Activated naive CD8-positive, alpha-beta T cell treated with anti-CD3 and anti-CD28 coated beads, Interleukin-2, amount 10 ng/mL, durations not matched to agents 7 days and 5 days (primary cell): Measurements from ENCODE around the gene CBLC. TPM values are rescaled to one million over a fixed set of nuclear protein-coding genes. Genes with fewer than 3 reads are reported as not detected.

Experiments
- ATAC-seq: fragments of 150-1000 bp; cut with Tn5 transposase; one replicate; pipeline ENCODE4 v1.10.0; 2021; ENCODE audit warnings: low read depth, moderate library complexity
- POLR2A ChIA-PET: fragments of 350-600 bp; sonication (Branson Sonifier 250); formaldehyde crosslinking; loops from one replicate; lab custom pipeline; 2021; ENCODE audit warnings: antibody characterized with exemption; lab: Charles Lee
- DNase-seq: peaks from one replicate; pipeline ENCODE4 v3.0.0; 2021
- H3K27ac Mint-ChIP-seq: one replicate; pipeline ENCODE4 v1.8.0; 2022; ENCODE audit warnings: mild to moderate bottlenecking, mixed read lengths
- H3K27me3 Mint-ChIP-seq: one replicate; pipeline ENCODE4 v1.8.0; 2022; ENCODE audit warnings: mild to moderate bottlenecking, moderate library complexity, mixed read lengths
- H3K36me3 Mint-ChIP-seq: one replicate; pipeline ENCODE4 v1.8.0; 2021; ENCODE audit warnings: mild to moderate bottlenecking, mixed read lengths
- H3K4me1 Mint-ChIP-seq: one replicate; pipeline ENCODE4 v1.8.0; 2021; ENCODE audit warnings: mixed read lengths
- H3K4me3 Mint-ChIP-seq: one replicate; pipeline ENCODE4 v1.8.0; 2022; ENCODE audit warnings: mild to moderate bottlenecking, moderate library complexity, mixed read lengths
- H3K9me3 Mint-ChIP-seq: one replicate; pipeline ENCODE4 v1.8.0; 2021; ENCODE audit warnings: mixed read lengths
- total RNA-seq, 2 experiments: library from RNA; stranded (reverse); gene quantifications; one replicate each; pipeline ENCODE4 v1.2.3, GENCODE V29; 2021

Gene CBLC, protein sequence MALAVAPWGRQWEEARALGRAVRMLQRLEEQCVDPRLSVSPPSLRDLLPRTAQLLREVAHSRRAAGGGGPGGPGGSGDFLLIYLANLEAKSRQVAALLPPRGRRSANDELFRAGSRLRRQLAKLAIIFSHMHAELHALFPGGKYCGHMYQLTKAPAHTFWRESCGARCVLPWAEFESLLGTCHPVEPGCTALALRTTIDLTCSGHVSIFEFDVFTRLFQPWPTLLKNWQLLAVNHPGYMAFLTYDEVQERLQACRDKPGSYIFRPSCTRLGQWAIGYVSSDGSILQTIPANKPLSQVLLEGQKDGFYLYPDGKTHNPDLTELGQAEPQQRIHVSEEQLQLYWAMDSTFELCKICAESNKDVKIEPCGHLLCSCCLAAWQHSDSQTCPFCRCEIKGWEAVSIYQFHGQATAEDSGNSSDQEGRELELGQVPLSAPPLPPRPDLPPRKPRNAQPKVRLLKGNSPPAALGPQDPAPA
- total RNA-seq = not detected

DNA sequence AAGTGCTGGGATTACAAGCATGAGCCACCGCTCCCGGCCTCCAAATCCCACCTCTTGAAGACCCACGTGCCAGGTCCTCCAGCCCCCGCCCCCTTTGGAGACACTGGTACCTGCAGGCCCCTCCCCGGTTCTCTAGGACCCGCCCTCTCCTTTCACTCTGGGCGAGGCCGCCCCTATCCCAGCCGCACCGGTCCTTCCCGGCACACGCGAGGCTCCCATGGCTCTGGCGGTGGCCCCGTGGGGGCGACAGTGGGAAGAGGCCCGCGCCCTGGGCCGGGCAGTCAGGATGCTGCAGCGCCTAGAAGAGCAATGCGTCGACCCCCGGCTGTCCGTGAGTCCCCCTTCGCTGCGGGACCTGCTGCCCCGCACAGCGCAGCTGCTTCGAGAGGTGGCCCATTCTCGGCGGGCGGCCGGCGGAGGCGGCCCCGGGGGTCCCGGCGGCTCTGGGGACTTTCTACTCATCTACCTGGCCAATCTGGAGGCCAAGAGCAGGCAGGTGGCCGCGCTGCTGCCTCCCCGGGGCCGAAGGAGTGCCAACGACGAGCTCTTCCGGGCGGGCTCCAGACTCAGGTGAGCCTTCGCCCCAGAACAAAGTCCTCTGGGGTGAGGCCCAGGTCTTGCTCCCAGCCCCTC, at the start of gene CBLC:
CBLC (plus strand) TSS at position 176 of the 633 bp plus-strand sequence; CDS start at position 218, 42 bp downstream.
- Mint-ChIP-seq H3K27me3 (peaks cover 5% of the 10 kb centered on the region), H3K4me3 (no peak within 1 kb of the TSS), H3K36me3 (no peaks in the 10 kb centered on the region), H3K27ac (no peak within 1 kb of the TSS), H3K9me3 (no peaks in the 10 kb centered on the region), H3K4me1 (no peaks in the 10 kb centered on the region)
- DNase-seq (no peak), ATAC-seq (no peak)
- POLR2A ChIA-PET = no interaction called here

DNA sequence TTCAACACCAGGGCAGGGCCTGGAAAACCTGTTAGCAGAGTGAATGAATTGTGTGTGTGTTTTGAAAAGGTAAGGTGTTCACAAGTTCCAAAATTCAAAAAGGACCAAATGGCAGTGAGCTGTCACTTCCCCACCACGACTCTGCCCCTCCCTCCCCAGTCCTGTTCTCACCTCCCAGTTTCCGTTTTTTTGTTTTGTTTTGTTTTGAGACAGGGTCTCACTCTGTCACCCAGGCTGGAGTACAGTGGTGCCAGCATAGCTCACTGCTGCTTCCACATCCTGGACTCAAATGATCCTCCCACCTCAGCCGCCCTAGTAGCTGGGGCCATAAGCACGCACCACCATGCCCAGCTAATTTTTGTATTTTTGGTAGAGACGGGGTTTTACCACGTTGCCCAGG, 49.5 kb upstream of the CBLC start:
- H3K27ac Mint-ChIP-seq = peak overlapping the region; percentile 38
- ATAC-seq = no peak

DNA sequence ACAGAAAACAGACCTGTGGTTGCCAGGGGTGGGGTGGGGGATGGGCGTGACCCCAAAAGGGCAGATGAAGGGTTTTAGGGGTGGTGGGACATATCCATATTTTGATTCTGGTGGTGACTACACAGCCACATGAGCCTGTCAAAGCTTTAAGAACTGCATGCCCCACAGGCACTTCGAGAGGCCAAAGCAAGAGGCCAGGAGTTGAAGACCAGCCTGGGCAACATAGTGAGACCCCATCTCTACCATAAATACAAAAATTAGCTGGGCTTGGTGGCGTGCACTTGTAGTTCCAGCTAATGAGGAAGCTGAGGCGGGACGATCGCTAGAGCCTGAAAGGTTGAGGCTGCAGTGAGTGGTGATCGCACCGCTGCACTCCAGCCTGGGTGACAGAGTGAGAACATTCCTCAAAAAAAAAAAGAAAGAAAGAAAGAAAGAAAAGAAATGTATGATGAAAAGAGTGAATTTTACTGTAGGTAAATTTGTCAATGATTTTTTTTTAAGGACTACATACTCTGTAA, 48.1 kb upstream of the CBLC start:
- ATAC-seq (no peak), DNase-seq (no peak)
- POLR2A ChIA-PET = no interaction called here
- no peaks in the 10 kb centered on the region for H3K9me3 Mint-ChIP-seq
- no peak overlapping the region for H3K4me3 Mint-ChIP-seq
- peaks cover 3% of the 10 kb centered on the region for H3K27me3 Mint-ChIP-seq
- H3K27ac Mint-ChIP-seq = no peak overlapping the region
- H3K4me1 Mint-ChIP-seq = peaks cover 10% of the 10 kb centered on the region
- H3K36me3 Mint-ChIP-seq = no peaks in the 10 kb centered on the region

More for the DNA sequence above, 49.5 kb upstream of the CBLC start:
- Mint-ChIP-seq H3K4me3 (no peak overlapping the region), H3K36me3 (no peaks in the 10 kb centered on the region), H3K9me3 (no peaks in the 10 kb centered on the region), H3K4me1 (peaks cover 20% of the 10 kb centered on the region), H3K27me3 (no peaks in the 10 kb centered on the region)
- POLR2A ChIA-PET = no interaction called here
- no peak for DNase-seq

DNA sequence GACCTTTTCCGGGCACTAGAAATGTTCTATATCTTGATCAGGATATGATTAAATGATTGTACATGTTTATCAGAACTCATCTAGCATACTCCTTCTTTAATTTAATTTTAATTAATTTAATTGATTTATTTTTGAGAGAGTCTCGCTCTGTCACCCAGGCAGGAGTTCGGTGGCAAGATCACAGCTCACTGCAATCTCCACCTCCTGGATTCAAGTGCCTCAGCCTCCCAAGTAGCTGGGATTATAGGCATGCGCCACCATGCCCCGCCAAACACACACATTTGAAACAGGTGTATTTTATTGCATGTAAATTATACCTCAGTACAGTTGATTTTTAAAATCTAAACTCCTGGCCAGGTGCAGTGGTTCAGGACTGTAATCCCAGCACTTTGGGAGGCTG, 46.6 kb upstream of the CBLC start:
- POLR2A ChIA-PET = no interaction called here
- Mint-ChIP-seq H3K27ac (no peak overlapping the region), H3K27me3 (peaks cover 6% of the 10 kb centered on the region), H3K4me3 (no peak overlapping the region), H3K4me1 (peaks cover 11% of the 10 kb centered on the region), H3K36me3 (no peaks in the 10 kb centered on the region), H3K9me3 (no peaks in the 10 kb centered on the region)
- ATAC-seq = no peak
- no peak for DNase-seq

DNA sequence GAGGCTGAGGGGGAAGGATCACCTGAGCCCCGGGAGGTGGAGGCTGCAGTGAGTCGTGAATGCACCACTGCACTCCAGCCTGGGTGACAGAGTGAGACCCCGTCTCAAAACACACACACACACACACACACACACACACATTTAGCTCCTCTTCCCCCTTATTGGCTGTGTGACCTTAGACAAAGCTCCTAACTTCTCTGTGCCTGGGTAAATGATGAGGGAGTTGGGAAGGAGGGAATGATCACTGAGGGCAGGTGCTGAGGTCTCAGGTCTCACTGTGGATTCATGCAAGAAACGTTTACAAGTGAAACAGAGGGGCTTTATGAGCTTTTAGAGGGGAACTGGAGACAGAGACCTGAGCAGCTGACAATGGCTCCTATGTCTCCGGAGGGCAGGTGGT, 46.1 kb upstream of the CBLC start:
- POLR2A ChIA-PET = interaction anchor here (0.7 kb wide), 1 partner anchor 393 kb away, joined by 3 read pairs; no protein-coding TSS in a partner anchor
- DNase-seq (no peak), ATAC-seq (no peak)
- H3K4me1 Mint-ChIP-seq = peaks cover 11% of the 10 kb centered on the region
- no peaks in the 10 kb centered on the region for H3K36me3 Mint-ChIP-seq
- peaks cover 6% of the 10 kb centered on the region for H3K27me3 Mint-ChIP-seq
- H3K27ac Mint-ChIP-seq = no peak overlapping the region
- H3K4me3 Mint-ChIP-seq = no peak overlapping the region
- H3K9me3 Mint-ChIP-seq = no peaks in the 10 kb centered on the region

DNA sequence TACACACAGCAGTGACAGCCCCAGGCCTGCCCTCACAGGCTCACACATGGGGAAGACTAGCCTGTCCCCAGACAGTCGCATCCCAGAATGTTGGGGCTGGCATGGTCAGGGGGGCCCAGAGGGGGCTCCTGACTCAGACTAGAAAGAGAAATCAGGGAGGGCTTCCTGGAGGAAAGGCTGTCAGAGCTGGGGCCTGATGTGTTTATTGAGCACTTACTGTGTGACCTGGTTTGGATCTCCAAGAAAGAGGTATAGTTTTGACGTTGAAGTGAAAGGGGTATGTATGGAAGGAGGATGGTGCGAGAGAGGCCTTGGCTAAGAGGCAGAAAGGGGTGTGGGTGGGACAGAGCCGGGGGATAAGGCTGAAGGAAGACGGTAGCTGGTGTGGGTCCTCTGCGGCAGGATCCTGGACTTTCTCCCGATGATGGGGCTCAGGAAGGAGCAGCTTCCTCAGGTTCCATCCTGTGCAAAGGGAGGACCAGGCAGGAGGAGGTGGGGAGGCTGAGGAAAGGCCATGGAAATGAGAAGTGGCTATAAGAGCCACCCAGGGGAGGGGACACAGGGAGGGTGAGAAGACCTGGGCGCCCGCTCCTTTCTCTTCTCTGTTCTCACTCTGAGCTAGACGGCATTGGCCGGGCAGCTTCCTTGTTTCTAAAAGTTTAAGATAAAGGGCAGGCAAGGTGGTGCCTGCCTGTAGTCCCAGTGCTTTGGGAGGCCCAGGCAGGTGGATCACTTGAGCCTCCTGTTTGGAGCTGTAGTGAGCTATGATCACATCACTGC, 45.3 kb upstream of the CBLC start:
- H3K9me3 Mint-ChIP-seq = no peaks in the 10 kb centered on the region
- H3K4me3 Mint-ChIP-seq = no peak overlapping the region
- H3K27ac Mint-ChIP-seq = peak overlapping the region; percentile 2
- H3K27me3 Mint-ChIP-seq = peaks cover 6% of the 10 kb centered on the region
- DNase-seq = no peak
- no peak for ATAC-seq
- POLR2A ChIA-PET = interaction anchor here (0.7 kb wide), 1 partner anchor 392 kb away, joined by 3 read pairs; no protein-coding TSS in a partner anchor
- peaks cover 15% of the 10 kb centered on the region for H3K4me1 Mint-ChIP-seq
- no peaks in the 10 kb centered on the region for H3K36me3 Mint-ChIP-seq

DNA sequence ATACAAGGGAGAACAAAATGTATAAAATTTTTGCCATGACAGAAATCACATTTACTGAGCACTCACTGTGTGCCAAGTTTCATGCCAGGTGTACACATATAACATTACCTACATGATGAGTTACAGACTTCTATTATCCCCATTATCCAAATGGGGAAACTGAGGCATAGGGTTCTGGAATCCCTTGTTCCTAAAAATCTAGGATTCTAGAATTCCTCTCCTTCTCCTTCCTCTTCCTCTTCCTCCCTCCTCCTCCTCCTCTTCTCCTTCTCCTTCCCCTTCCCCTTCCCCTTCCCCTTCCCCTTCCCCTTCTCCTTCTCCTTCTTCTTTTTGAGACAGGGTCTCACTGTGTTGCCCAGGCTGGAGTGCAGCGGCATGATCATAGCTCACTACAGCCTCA, 43.3 kb upstream of the CBLC start:
- POLR2A ChIA-PET = no interaction called here
- Mint-ChIP-seq H3K4me3 (no peak overlapping the region), H3K4me1 (peaks cover 10% of the 10 kb centered on the region), H3K27me3 (peaks cover 8% of the 10 kb centered on the region), H3K36me3 (no peaks in the 10 kb centered on the region), H3K27ac (no peak overlapping the region), H3K9me3 (no peaks in the 10 kb centered on the region)
- ATAC-seq (no peak), DNase-seq (no peak)

DNA sequence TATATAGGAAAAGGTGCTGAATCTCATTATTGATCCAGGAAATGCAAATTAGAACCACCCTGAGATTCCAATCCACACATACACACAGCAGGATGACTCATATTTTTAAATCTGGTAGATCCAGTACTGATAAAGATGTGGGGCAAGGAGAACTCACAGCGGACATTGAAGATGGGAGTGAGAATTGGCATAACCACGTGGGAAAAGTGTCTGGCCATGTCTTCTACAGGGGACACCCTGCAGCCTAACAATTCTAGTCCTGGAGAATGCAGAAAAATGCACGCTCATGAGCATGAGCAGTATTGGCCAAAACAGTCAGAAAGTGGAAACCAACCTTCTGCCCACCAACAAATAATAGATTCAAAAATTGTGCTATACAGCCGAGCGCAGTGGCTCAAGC, 42.7 kb upstream of the CBLC start:
- ATAC-seq (no peak), DNase-seq (no peak)
- Mint-ChIP-seq H3K36me3 (no peaks in the 10 kb centered on the region), H3K4me3 (no peak overlapping the region), H3K9me3 (no peaks in the 10 kb centered on the region), H3K27me3 (peaks cover 9% of the 10 kb centered on the region), H3K27ac (no peak overlapping the region), H3K4me1 (peaks cover 10% of the 10 kb centered on the region)
- POLR2A ChIA-PET = no interaction called here

DNA sequence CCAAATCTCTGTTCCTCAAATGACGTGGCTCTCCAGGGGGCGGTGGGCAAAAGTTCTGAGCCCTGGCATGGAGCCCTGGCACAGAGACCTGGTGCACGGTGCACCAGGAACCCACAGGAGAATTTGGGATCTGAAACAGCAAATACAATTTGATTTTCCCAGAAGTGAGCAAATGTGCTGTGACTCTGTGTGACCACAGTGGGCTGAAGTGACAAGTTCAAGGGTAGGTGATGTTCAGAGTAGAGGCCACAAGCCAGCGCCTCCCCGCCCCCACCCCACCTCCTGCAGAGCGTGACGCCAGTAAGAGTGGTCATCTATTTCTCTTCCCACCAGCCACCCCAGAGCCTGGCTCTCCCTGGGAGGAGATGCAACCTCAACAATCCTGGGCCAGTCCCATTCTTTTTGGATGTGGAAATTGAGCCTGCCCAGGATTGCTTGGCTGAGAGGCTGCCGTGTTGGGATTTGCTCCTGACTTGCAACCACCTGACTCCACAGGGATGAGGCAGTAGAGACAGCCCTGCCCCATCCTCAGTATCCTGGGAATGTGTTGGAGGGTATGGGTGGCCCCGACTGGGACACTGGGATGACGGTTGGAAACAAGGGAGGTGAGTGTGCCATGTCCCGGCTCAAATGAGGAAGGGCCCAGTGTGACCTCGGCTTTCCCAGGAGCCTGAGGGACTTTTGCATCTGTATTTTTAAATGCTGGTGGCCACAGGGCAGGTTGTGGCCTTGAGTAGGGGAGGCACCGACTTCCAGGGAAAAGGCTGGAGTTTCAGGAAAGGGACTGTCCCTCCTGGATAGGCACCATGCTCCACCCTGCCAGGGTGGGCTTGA, 40.2 kb upstream of the CBLC start:
- POLR2A ChIA-PET = no interaction called here
- Mint-ChIP-seq H3K9me3 (no peaks in the 10 kb centered on the region), H3K27ac (no peak overlapping the region)

DNA sequence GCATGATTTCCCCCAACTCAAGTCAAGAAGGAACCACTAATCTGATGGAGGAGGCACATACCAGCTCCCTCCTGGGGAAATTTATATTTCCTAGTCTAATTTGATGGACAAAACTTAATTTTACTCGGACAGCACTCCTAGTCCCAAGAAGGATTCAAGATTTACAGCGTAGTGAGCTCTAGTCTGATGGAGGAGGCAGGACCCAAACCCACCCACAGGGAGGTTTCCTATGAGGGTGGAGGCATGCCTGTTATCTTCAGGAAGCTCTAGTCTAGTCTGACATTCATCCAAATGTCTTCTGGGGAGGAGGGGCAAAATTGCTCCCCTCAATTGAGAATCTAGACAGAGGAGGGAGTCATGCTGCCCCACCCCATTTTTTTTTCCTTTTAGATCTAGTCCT, 39.6 kb upstream of the CBLC start:
- Mint-ChIP-seq H3K9me3 (no peaks in the 10 kb centered on the region), H3K36me3 (no peaks in the 10 kb centered on the region), H3K4me1 (peaks cover 11% of the 10 kb centered on the region), H3K27me3 (peaks cover 9% of the 10 kb centered on the region), H3K4me3 (no peak overlapping the region), H3K27ac (no peak overlapping the region)
- POLR2A ChIA-PET = interaction anchor here (0.5 kb wide), 1 partner anchor 94 kb away, joined by 3 read pairs; the partner anchor contains the start of gene PVR
- no peak for ATAC-seq
- DNase-seq = no peak

More for the DNA sequence above, 40.2 kb upstream of the CBLC start:
- DNase-seq = no peak
- H3K27me3 Mint-ChIP-seq = peaks cover 9% of the 10 kb centered on the region
- no peak for ATAC-seq
- no peaks in the 10 kb centered on the region for H3K36me3 Mint-ChIP-seq
- H3K4me1 Mint-ChIP-seq = peaks cover 11% of the 10 kb centered on the region
- no peak overlapping the region for H3K4me3 Mint-ChIP-seq

DNA sequence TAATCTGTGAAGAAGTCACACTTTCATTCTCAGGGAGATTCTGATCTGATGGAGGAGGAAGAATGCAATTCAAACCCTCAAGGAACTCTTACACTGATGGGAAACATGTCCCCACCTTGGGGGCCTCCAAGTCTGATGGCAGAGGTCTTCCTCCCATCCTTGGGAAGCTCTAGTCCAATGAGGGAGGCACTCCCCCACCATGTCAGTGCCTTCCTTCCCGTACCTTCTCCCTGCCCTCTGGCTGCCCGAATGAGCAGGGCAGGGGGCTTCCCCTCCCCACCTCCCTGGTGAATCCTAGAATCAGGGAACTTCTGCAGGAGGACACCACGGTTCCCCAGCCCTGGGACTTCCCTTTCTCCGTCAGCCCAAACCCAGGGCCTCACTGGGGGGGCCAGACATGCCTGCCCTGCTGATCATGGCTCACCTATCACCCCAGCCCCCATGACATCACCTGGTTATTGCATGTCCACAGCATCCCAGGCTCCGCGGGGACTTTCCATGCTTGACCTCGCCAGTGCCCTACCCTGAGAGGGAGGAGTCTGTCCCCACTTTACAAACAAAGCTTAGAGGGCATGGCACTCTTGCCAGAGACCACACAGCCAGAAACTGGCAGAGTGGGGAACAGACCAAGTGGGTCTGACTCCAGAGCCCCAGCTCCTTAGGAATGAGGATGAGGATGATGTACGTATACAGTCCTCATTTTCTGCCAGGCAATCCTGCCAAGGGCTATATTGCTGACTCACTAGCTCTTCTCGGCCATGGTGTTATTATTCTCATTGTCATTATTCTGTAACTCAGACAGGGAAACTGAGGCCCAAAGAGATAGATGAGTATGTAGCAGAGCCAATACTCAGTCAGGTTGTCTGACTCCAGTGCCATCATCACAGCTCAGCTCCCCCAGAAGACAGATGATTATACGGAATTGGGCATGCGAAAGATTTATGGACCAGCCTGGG, 38.8 kb upstream of the CBLC start:
- H3K36me3 Mint-ChIP-seq = no peaks in the 10 kb centered on the region
- H3K4me1 Mint-ChIP-seq = peaks cover 11% of the 10 kb centered on the region
- DNase-seq (no peak), ATAC-seq (no peak)
- H3K27ac Mint-ChIP-seq = no peak overlapping the region
- H3K27me3 Mint-ChIP-seq = peaks cover 9% of the 10 kb centered on the region
- POLR2A ChIA-PET = interaction anchor here (0.5 to 1.3 kb wide), 2 partner anchors 32 to 95 kb away, joined by 3 to 4 read pairs; partner anchors contain the start of gene PVR
- H3K4me3 Mint-ChIP-seq = no peak overlapping the region
- no peaks in the 10 kb centered on the region for H3K9me3 Mint-ChIP-seq
